ENCODE data around the gene NCAPH2.

- TF ChIP-seq CTCF (IDR thresholded peaks at IDR 0.05) (no peak), ZFX (IDR thresholded peaks at IDR 0.05; ENCODE audit: borderline replicate concordance) (no peak)
Observed at GRCh38 chr22:50522208-50522805, 14.3 kb downstream of the NCAPH2 start.
